HG03066 (cell line): Measurements from ENCODE around the gene NME9.
"Not testable (repeated sequence)": the region's sequence is repeated elsewhere in the genome, so short reads cannot be mapped to it uniquely, and the experiment has no call there.

Source experiments
- ATAC-seq: cut with Tn5 transposase; IDR thresholded peaks from one replicate; pipeline ENCODE4 v1.9.1; 2021; ENCODE audit warnings: low read depth; ENCODE audit not compliant: unreplicated experiment

NME9 gene, protein sequence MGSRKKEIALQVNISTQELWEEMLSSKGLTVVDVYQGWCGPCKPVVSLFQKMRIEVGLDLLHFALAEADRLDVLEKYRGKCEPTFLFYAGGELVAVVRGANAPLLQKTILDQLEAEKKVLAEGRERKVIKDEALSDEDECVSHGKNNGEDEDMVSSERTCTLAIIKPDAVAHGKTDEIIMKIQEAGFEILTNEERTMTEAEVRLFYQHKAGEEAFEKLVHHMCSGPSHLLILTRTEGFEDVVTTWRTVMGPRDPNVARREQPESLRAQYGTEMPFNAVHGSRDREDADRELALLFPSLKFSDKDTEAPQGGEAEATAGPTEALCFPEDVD

GRCh38 chr3:138329127-138329983 lies at the start of gene NME9:
TSS of gene NME9 (minus strand) at chr3:138329851. CDS start at chr3:138329335, 516 bp downstream.
- ATAC-seq, result peak; percentile 78

GRCh38 chr3:138378990-138379389 lies 49.3 kb upstream of the NME9 start:
- no peak for ATAC-seq

- no peak for ATAC-seq
Measured at GRCh38 chr3:138378331-138378730, 48.7 kb upstream of the NME9 start.

GRCh38 chr3:138377804-138378203 lies 48.2 kb upstream of the NME9 start:
- ATAC-seq, result no peak

DNA sequence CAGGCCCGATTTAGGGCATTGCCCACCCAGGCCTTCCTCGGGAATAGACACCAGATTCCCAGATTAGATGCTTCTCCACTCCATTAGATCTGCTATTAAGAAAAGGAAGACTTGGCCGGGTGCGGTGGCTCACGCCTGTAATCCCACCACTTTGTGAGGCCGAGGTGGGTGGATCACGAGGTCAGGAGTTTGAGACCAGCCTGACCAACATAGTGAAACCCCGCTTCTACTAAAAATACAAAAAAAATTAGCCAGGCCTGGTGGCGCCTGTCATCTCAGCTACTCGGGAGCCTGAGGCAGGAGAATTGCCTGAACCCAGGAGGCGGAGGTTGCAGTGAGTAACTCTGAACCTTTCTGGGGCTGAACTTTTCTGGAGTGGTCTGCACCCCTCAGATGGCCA lies 47.6 kb upstream of the NME9 start:
- ATAC-seq, result not testable (repeated sequence)

GRCh38 chr3:138376663-138377062 lies 47.0 kb upstream of the NME9 start:
- no peak for ATAC-seq

GRCh38 chr3:138375447-138375846 lies 45.8 kb upstream of the NME9 start:
- no peak for ATAC-seq

DNA sequence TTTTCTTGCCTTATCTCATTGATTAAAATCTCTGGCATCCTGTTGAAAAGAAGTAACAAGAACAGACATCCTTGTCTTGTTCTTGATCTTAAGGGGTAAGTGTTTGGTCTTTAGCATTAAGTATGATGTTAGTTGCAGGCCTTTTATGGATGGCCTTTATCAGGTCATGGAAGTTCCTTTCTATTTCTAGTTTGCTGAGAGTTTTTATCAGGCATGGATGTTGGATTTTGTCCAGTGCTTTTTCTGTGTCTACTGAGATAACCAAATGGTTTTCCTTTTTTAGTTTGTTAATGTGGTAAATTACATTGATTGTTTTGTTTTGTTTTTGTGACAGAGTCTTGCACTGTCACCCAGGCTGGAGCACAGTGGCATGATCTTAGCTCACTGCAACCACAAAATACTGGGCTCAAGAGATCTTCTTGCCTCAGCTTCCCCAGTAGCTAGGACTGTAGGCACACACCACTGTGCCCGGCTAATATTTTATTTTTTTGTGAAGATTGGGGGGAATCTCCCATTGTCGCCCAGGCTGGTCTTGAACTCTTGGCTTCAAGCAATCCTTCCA lies 45.0 kb upstream of the NME9 start:
- ATAC-seq, result no peak

DNA sequence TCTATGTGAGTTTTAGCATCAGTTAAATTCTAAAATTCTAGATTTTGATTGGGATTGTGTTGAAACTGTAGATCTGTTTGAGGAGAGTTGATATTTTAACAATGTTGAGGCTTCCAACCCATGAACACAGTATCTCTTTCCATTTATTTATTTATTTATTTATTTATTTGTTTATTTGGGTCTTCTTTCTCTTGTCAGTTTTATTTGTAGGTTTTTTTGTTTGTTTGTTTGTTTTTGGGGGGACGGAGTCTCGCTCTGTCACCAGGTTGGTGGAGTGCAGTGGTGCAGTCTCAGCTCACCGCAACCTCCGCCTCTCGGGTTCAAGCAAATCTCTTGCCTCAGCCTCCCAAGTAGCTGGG lies 44.1 kb upstream of the NME9 start:
- no peak for ATAC-seq

- no peak for ATAC-seq
Measured at GRCh38 chr3:138373087-138373735, 43.6 kb upstream of the NME9 start.

- ATAC-seq, result peak; percentile 98
Measured at GRCh38 chr3:138371070-138371965, 41.7 kb upstream of the NME9 start.

- ATAC-seq, result no peak
Measured at GRCh38 chr3:138370321-138370720, 40.7 kb upstream of the NME9 start.

- ATAC-seq, result no peak
Measured at GRCh38 chr3:138369151-138369900, 39.7 kb upstream of the NME9 start.

DNA sequence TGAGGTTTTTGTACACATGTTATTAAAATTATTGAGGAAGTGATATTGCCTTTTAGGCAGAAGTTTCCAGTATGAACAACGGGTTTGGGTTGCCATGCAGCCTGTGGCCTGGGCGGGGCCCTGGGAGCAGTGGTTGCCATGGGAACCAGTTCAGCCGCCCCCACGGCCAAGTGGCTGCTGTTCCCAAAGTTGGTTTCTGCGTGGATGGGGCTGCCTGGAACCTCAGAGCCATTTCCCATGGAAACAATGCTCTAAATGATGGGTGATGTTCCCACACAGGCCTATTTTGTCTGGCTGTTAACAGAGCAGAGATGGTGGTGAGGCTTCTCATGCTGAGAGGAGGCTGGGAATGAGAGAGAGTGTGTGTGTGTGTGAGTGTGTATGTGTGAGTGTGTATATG lies 38.3 kb upstream of the NME9 start:
- no peak for ATAC-seq

DNA sequence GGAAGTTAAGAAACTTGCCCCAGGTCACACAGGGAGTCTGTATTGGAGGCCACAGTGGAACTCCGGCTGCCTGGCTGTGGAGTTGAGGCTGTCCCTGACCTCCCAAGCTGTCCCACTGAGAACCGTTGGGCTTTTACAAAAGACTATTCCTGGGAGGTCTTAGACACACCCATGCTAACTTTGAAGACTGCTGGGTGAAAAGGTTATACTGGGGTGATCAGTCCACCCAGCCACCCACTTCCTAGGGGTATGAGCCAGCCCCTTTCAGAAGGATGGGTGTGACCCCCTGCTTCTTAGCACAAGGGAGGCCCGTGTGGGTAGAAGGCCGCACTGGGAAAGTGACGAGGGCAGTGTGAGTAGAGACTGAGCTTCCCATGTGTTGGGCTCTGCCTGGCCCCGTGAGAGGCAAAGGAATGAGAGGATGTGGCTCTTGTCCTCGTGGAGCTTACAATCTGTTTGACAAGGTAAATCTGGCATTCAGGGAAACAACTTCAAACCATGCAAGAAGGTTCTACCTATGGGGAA lies 37.7 kb upstream of the NME9 start:
- no peak for ATAC-seq

DNA sequence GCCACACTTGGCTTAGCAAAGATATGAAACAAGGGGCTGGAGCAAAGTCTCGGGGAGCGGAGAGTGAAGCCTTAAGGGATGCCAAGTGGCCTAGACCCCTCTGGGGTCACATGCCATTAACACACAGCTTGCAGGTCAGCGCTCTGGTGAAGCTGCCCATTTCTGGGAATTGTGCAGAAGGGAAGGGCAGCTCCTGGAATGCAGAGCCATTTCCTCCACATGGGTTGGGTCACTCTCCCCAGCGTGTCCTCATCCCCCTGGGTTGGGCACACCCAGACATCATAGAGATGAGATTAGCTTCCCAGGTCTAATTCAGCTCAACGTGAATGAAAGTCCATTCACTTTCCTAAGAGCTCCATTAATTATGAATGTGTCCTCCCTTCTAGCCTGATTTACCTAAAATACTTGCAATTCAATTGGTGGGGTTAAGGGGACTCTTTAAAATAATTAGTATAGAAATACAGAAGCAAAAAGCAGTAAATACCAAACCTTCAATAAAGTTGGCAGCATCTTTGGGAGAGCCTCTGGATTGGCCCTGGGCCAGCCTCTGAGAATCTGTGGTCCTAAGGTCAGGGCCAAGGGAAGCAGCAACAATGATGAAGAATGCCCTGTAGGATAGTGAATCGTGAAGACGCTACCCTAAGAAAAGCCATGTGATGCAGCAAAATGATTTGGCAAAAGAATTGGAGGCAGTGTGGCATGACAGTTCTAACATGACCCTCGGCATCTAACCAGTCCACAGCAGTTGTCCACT lies 36.5 kb upstream of the NME9 start:
- ATAC-seq, result no peak

DNA sequence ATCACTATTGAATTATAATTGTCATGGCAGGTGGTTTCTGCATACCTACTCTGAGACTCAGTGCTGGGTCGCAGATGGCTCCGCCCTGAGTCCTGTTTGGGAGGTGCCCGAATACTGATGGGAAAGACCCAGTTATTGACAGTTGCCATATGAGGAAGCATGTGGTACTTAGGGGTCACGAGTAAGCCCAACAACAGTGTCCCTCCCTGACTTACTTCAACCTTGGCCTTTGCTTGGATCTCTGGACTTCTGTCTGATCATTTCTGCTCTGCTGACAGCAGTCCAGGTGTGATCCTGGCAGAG lies 35.6 kb upstream of the NME9 start:
- no peak for ATAC-seq

DNA sequence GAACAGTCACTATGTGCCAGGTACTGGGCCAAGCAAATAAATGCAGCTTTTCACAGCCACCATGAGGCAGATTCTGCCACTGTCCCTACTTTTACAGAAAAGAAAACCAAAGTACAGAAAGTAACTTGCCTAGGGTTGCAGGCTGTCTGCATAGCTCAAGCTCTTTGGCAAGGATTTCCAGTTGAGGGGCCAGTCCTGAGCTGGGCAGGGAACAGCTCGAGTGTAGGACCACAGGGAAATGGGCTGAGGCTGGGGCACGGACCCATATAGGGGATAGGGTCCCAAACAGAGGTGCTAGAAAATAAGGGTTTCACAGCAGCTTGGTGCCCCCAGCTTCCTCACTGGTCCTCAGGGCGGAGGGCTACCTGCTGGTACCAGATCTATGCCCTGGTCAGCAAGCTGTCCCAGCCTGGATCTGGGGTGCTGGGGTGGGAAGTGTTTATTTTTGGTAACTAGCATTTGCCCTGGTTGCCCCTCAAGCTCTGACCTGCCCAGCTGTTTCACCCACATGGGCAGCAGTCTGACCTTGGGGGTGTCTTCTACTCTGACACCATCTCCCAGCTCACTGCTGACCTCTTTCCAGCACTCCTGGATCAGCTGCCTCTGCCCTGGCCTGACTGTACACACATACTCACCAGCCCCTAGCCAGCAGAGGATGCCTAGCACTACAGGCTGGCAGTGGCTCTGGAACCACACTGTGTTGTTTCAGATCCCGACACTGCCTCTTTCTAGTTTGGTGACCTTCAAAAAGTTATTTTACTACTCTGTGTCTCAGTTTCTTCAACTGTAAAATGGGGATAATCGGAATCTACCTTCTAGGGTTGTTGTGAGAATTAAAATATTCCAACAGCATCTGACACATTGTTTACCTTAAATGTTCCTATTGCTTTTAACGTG lies 35.0 kb upstream of the NME9 start:
- no peak for ATAC-seq
